SK-N-DZ (cell line): ENCODE data around the gene ACACA.

ENCODE experiments used
- DNase-seq: peaks from one replicate; pipeline ENCODE4 v3.0.0-alpha.2; 2015; ENCODE audit warnings: low spot score

ACACA gene

GRCh38 chr17:37135576-37135975, 271.1 kb downstream of the ACACA start:
- no peak for DNase-seq

GRCh38 chr17:37134050-37134449, 272.6 kb downstream of the ACACA start:
- DNase-seq = peak; percentile 67

GRCh38 chr17:37133136-37133535, 273.5 kb downstream of the ACACA start:
- DNase-seq = no peak

- no peak for DNase-seq
These were observed 274.7 kb downstream of the ACACA start for GRCh38 chr17:37131669-37132611.

DNA sequence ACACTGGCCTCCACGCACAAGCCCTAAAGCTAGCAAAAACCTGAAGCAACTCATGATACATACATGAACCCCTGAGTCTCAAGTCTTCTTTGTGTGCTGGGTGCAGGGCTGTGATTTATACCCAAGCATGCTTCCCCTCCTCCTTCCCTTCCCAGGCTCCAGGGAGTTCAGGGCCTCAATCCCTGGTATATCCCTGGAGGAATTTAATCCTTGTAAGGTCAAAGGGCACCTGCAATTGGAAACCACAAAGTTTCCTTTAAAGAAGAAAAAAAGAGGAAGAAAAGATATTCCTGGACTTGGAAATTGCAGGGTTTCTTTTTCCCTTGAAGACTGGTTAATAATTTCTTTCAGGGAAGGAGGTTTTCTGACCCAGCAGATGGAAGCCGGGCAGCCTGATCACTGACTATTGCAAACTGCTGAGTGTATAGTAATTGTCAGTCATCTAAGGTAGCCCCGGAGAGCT, 275.6 kb downstream of the ACACA start:
- no peak for DNase-seq

- peak; percentile 58 for DNase-seq
These were observed 281.8 kb downstream of the ACACA start for GRCh38 chr17:37124821-37125173.

DNA sequence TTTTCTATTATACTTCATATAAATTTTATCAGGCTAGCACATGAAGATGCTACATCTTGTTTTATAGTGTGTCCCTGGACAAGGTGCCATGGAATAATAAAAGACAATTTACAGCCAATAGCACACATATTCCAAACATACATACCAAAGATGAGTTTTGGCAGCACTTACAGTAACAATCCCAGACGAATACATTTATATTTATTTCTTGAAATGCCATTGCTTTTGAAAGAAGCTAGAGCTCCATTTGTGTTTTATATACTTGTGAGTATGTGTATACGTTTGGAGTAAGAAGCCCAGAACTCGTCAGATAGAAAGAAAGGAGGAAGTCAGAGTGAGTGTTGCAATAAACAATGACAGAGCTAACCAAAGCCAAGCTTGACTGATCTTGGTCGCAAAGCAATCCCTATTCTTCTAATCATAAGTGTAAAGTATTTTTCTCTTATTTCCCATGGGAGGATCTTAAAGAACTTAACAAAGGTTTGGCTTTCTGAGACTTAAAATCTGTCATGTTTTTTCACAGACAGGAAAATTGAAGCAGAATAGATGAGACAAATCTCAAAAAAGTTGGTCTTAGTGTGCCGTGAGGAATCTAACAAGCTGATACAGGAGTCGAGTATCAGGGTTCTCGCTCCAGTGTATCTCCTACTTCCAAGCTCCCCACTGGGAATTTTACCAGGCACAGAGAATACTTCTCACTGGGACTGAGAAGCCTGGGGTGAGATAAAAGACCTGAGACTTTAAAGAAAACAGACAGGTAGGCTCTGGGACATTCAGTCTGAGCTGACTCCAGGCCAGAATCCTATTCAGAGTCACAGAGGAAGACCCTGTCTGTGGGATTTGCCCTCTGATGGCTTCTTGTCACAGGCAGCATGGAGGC, 282.5 kb downstream of the ACACA start:
- DNase-seq = no peak

- DNase-seq = peak; percentile 14
These were observed 283.2 kb downstream of the ACACA start for GRCh38 chr17:37123386-37123785.

DNA sequence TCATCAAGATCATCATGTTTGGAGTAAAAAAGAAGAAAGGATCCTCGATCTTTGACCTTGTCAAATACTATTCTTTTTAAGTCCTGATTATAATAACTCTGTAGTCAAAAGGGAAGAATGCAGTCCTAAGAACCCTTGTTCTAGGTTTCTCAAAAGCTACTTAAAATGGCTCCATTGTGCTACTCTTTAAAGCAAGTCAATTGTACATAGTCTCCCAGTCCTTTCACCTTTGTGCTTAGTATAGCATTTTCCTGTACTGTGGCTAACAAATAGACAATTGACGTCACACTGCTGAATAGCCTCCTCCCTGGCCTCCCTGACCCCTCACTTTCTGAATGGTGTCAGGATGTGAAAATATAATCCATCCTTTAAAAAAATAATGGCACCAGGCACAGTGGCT, 285.0 kb downstream of the ACACA start:
- no peak for DNase-seq

- DNase-seq = no peak
These were observed 288.1 kb downstream of the ACACA start for GRCh38 chr17:37118366-37119137.

- no peak for DNase-seq
These were observed 289.1 kb downstream of the ACACA start for GRCh38 chr17:37117373-37118142.

DNA sequence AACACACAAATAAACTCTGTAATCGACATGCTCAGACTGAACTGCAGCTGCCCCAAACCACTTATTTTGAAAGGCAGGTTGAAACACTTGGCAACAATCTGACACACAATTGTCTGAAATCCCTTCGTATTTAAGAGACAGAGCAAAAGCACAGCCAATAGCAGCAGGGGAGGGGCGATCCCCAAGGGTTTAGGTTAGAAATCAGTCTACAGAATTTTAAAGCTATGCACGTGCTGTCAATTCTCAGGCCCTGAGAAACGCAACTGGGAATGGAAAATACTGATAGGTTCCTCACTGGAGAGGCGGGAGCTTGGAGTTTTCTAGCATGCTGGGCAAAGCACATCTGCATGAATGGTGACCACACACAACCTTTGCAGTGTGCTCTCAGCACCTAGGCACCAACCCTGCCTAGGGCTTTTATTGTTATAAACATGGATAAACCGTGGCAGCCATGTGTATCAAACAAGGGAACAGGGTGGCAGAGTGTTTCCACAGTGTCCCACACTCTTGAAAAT, 289.9 kb downstream of the ACACA start:
- no peak for DNase-seq

DNA sequence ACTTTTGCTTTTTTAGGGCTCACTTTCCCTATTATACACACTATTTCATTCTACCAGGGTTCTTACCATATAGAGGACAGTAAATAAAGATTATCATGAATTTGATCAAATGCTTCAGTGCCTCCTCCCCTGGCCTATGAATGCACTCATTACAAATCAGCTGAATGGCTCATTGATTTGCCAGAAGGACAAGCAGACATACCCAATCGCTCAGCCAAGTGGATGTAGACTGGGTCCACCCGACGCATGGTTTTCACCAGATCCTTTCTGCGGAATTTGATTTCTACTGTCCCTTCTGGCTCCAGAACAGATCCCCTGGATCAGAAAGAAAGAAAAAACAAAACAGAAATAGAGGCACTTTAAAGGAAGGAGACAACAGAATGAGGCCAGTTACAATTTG, 295.3 kb downstream of the ACACA start:
- peak; percentile 12 for DNase-seq

DNA sequence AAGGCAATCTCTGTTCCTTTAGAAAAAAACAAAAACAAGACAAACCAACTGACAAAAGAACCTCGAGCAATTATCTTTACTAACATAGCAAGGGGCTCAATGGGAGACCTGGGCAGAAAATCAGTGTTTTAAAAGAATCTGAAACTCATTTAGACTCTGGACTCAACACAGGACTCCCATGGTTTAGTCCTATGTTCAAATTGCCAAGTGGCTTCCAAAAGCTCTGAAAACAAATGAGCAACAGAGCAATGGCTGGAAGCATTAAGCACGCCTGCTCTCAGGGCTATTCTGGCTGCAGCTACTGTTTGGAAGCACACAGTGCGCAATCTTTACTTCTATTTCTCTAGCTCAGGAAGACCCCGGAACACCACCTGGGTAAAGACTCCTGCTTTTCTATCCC, 295.9 kb downstream of the ACACA start:
- no peak for DNase-seq

GRCh38 chr17:37109731-37110710, 296.6 kb downstream of the ACACA start:
- DNase-seq = peak; percentile 83

- peak; percentile 38 for DNase-seq
These were observed 297.5 kb downstream of the ACACA start for GRCh38 chr17:37109106-37109505.

GRCh38 chr17:37107406-37108083, 299.1 kb downstream of the ACACA start:
- no peak for DNase-seq

- DNase-seq = no peak
These were observed 300.6 kb downstream of the ACACA start for GRCh38 chr17:37106049-37106448.

- DNase-seq = no peak
These were observed 303.4 kb downstream of the ACACA start for GRCh38 chr17:37103231-37103630.
